Peyer's patch (tissue), 4 donors: Measurements from ENCODE around the gene BRD3OS.

Source experiments
- CTCF ChIP-seq, 6 experiments: fragments of 450-650 bp in 4 of 6; fragments of 200-600 bp in 2 of 6; sonication (generic) in 1 of 6; IDR thresholded peaks; one replicate each; pipeline ENCODE4 v1.5.1; 2017 to 2019; ENCODE audit warnings: antibody characterized with exemption in 6 of 6, mild to moderate bottlenecking in 3 of 6, moderate library complexity in 1 of 6
- POLR2A ChIP-seq, 2 donors: fragments of 450-650 bp; IDR thresholded peaks; one replicate each; pipeline ENCODE4 v1.5.1; 2017; ENCODE audit warnings: antibody characterized with exemption in 2 of 2, mild to moderate bottlenecking in 2 of 2, moderate library complexity in 2 of 2

- TF ChIP-seq CTCF (IDR thresholded peaks at IDR 0.05) (no peak), POLR2A (IDR thresholded peaks at IDR 0.05) (no peak)
These were observed 15.7 kb downstream of the BRD3OS start for GRCh38 chr9:134040781-134041648.
